ENCODE measurements around the gene TMEM184B. TPM values are rescaled to one million over a fixed set of nuclear protein-coding genes. Genes with fewer than 3 reads are reported as not detected.

Gene TMEM184B
- total RNA-seq, 1 experiment from 2014 or later, result 89.7 TPM

- TF ChIP-seq, protein P1, sequence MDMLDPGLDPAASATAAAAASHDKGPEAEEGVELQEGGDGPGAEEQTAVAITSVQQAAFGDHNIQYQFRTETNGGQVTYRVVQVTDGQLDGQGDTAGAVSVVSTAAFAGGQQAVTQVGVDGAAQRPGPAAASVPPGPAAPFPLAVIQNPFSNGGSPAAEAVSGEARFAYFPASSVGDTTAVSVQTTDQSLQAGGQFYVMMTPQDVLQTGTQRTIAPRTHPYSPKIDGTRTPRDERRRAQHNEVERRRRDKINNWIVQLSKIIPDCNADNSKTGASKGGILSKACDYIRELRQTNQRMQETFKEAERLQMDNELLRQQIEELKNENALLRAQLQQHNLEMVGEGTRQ (CRISPR knock-in tag; IDR thresholded peaks at IDR 0.05), result no peak
- TF ChIP-seq ZNF423 (CRISPR knock-in tag; IDR thresholded peaks at IDR 0.05), result no peak
- TF ChIP-seq ESRRA (CRISPR knock-in tag; IDR thresholded peaks at IDR 0.05; ENCODE audit: borderline replicate concordance), result no peak
- TF ChIP-seq ZNF263 (CRISPR knock-in tag; IDR thresholded peaks at IDR 0.05; ENCODE audit: low read depth), result no peak
- TF ChIP-seq NFATC4 (CRISPR knock-in tag; IDR thresholded peaks at IDR 0.05), result no peak
- no peak for TF ChIP-seq SP1 (CRISPR knock-in tag; conservative IDR thresholded peaks at IDR 0.05)
- no peak for TF ChIP-seq RORB (CRISPR knock-in tag; IDR thresholded peaks at IDR 0.05)
- TF ChIP-seq, protein P2, sequence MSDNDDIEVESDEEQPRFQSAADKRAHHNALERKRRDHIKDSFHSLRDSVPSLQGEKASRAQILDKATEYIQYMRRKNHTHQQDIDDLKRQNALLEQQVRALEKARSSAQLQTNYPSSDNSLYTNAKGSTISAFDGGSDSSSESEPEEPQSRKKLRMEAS (CRISPR knock-in tag; IDR thresholded peaks at IDR 0.05), result peak; percentile 34; the same call in 1 of the 2 replicates
- peak; percentile 61 for TF ChIP-seq CTCF (IDR thresholded peaks at IDR 0.05)
- no peak for TF ChIP-seq ELF4 (CRISPR knock-in tag; IDR thresholded peaks at IDR 0.05; ENCODE audit: low read depth)
- no peak for TF ChIP-seq ZNF671 (CRISPR knock-in tag; IDR thresholded peaks at IDR 0.05)
- Mint-ChIP-seq H3K36me3 (peaks cover 72% of the 10 kb centered on the region), H3K27me3 (ENCODE audit: low read depth) (no peaks in the 10 kb centered on the region), H3K4me3 (no peak overlapping the region), H3K4me1 (no peaks in the 10 kb centered on the region), H3K9me3 (no peaks in the 10 kb centered on the region), H3K27ac (peak overlapping the region; percentile 41; the same call in 1 of the 2 replicates)
- DNase-seq (ENCODE audit: low spot score) (peak; percentile 63), ATAC-seq (peak; percentile 71)
- POLR2A ChIA-PET, result interaction anchor here (0.6 to 1.0 kb wide), 2 partner anchors 14 to 55 kb away, joined by 3 to 4 read pairs; no protein-coding TSS in a partner anchor
- CTCF ChIA-PET, result interaction anchor here (0.7 to 1.4 kb wide), 9 partner anchors 10 to 103 kb away, joined by 3 to 6 read pairs (median 3); no protein-coding TSS in a partner anchor
Observed at GRCh38 chr22:38298312-38299005, 25.6 kb upstream of the TMEM184B start.

GRCh38 chr22:38296372-38296771, 23.6 kb upstream of the TMEM184B start:
- Mint-ChIP-seq H3K4me1 (peaks cover 2% of the 10 kb centered on the region; the same call in 1 of the 2 replicates), H3K36me3 (peaks cover 65% of the 10 kb centered on the region), H3K27me3 (ENCODE audit: low read depth) (no peaks in the 10 kb centered on the region), H3K27ac (no peak overlapping the region), H3K4me3 (no peak overlapping the region), H3K9me3 (no peaks in the 10 kb centered on the region)
- ChIA-PET POLR2A (interaction anchor here (0.7 kb wide), 1 partner anchor 9 kb away, joined by 3 read pairs; no protein-coding TSS in a partner anchor), CTCF (interaction anchor here (0.7 kb wide), 1 partner anchor 8 kb away, joined by 3 read pairs; no protein-coding TSS in a partner anchor)
- ATAC-seq (no peak), DNase-seq (ENCODE audit: low spot score) (no peak)
- TF ChIP-seq OVOL2 (CRISPR knock-in tag; IDR thresholded peaks at IDR 0.05; ENCODE audit: borderline replicate concordance) (no peak), TEAD1 (CRISPR knock-in tag; IDR thresholded peaks at IDR 0.05) (no peak), GRHL2 (CRISPR knock-in tag; IDR thresholded peaks at IDR 0.05; ENCODE audit: insufficient replicate concordance, severe bottlenecking) (no peak), FOXP1 (CRISPR knock-in tag; IDR thresholded peaks at IDR 0.05; ENCODE audit: borderline replicate concordance) (no peak), NR2C2 (CRISPR knock-in tag; IDR thresholded peaks at IDR 0.05) (no peak)
- TF ChIP-seq, protein P1 (CRISPR knock-in tag; IDR thresholded peaks at IDR 0.05), result no peak

GRCh38 chr22:38295863-38296262, 23.1 kb upstream of the TMEM184B start:
- H3K9me3 Mint-ChIP-seq, result no peaks in the 10 kb centered on the region
- no peak overlapping the region; the same call in 1 of the 2 replicates for H3K27ac Mint-ChIP-seq
- peaks cover 7% of the 10 kb centered on the region for H3K4me1 Mint-ChIP-seq
- DNase-seq (ENCODE audit: low spot score) (no peak), ATAC-seq (no peak)
- H3K27me3 Mint-ChIP-seq (ENCODE audit: low read depth), result no peaks in the 10 kb centered on the region
- H3K36me3 Mint-ChIP-seq, result peaks cover 64% of the 10 kb centered on the region
- POLR2A ChIA-PET, result interaction anchor here (0.7 kb wide), 1 partner anchor 10 kb away, joined by 3 read pairs; no protein-coding TSS in a partner anchor
- no peak overlapping the region for H3K4me3 Mint-ChIP-seq
- CTCF ChIA-PET, result interaction anchor here (0.6 kb wide), 1 partner anchor 10 kb away, joined by 3 read pairs; no protein-coding TSS in a partner anchor
- TF ChIP-seq, protein P3, sequence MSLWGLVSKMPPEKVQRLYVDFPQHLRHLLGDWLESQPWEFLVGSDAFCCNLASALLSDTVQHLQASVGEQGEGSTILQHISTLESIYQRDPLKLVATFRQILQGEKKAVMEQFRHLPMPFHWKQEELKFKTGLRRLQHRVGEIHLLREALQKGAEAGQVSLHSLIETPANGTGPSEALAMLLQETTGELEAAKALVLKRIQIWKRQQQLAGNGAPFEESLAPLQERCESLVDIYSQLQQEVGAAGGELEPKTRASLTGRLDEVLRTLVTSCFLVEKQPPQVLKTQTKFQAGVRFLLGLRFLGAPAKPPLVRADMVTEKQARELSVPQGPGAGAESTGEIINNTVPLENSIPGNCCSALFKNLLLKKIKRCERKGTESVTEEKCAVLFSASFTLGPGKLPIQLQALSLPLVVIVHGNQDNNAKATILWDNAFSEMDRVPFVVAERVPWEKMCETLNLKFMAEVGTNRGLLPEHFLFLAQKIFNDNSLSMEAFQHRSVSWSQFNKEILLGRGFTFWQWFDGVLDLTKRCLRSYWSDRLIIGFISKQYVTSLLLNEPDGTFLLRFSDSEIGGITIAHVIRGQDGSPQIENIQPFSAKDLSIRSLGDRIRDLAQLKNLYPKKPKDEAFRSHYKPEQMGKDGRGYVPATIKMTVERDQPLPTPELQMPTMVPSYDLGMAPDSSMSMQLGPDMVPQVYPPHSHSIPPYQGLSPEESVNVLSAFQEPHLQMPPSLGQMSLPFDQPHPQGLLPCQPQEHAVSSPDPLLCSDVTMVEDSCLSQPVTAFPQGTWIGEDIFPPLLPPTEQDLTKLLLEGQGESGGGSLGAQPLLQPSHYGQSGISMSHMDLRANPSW (CRISPR knock-in tag; conservative IDR thresholded peaks at IDR 0.05; ENCODE audit: low read depth), result no peak
- TF ChIP-seq MXD4 (CRISPR knock-in tag; IDR thresholded peaks at IDR 0.05; ENCODE audit: borderline replicate concordance) (no peak), E2F5 (CRISPR knock-in tag; IDR thresholded peaks at IDR 0.05) (no peak), ETV6 (CRISPR knock-in tag; IDR thresholded peaks at IDR 0.05) (no peak)

Data from WTC11 (cell line).